BLaER1 (cell line): ENCODE measurements around the gene KCNIP3.

Source experiments
- H3K27ac ChIP-seq: shearing (Covaris generic); formaldehyde crosslinking; 2 replicates; pipeline ENCODE4 v1.8.1; 2022
- H3K27me3 ChIP-seq: shearing (Covaris generic); formaldehyde crosslinking; 2 replicates; pipeline ENCODE4 v1.8.1; 2022
- H3K36me3 ChIP-seq: shearing (Covaris generic); formaldehyde crosslinking; 2 replicates; pipeline ENCODE4 v1.8.1; 2022
- H3K4me1 ChIP-seq: shearing (Covaris generic); formaldehyde crosslinking; 2 replicates; pipeline ENCODE4 v1.8.1; 2022
- H3K4me2 ChIP-seq: shearing (Covaris generic); formaldehyde crosslinking; 2 replicates; pipeline ENCODE4 v1.8.1; 2022
- H3K4me3 ChIP-seq: shearing (Covaris generic); formaldehyde crosslinking; 2 replicates; pipeline ENCODE4 v1.8.1; 2022
- H3K9ac ChIP-seq: shearing (Covaris generic); formaldehyde crosslinking; 2 replicates; pipeline ENCODE4 v1.8.1; 2022
- H3K9me3 ChIP-seq: shearing (Covaris generic); formaldehyde crosslinking; 2 replicates; pipeline ENCODE4 v1.8.1; 2022
- H4K20me1 ChIP-seq: shearing (Covaris generic); formaldehyde crosslinking; 2 replicates; pipeline ENCODE4 v1.8.1; 2022
- Cebpa-rat ChIP-seq: shearing (Covaris generic); IDR thresholded peaks from 2 replicates; pipeline ENCODE4 v1.8.1; 2022

KCNIP3 gene

DNA sequence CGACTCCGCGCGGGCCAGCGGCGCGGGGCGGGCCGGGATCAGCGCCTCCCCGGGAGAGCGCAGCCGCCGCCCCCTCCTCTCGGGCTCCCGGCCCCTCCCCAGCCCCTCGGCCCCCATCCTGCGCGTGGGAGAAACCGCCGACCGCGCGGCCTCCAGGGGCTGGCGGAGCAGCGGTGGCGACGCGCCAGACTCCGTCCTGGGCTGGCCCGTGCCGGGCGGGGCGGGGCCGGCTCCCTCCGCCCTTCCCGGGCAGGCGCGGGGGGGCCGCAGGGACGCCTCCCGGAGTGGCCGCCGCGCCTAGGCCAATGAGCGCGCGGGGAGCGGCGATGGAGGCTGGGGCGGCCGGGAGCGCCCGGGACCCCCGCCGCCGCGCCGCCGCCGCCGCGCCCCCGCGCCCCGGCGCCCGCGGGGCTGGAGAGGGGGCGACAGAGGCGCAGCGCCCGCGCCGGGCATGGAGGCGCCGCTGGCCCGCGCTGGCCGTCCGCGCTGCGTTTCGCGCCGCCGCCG lies 49.1 kb downstream of the KCNIP3 start:
- peaks cover 17% of the 10 kb centered on the region for H4K20me1 ChIP-seq
- H3K9me3 ChIP-seq, result no peaks in the 10 kb centered on the region
- H3K4me1 ChIP-seq, result peaks cover 7% of the 10 kb centered on the region; the same call in 1 of the 2 replicates
- no peaks in the 10 kb centered on the region for H3K36me3 ChIP-seq
- no peak for TF ChIP-seq Cebpa-rat
- no peak overlapping the region for H3K27ac ChIP-seq
- H3K27me3 ChIP-seq, result peaks cover 56% of the 10 kb centered on the region
- peak overlapping the region; percentile 71 for H3K4me3 ChIP-seq
- H3K9ac ChIP-seq, result peak overlapping the region; percentile 36; the same call in 1 of the 2 replicates
- H3K4me2 ChIP-seq, result peak overlapping the region; percentile 94

DNA sequence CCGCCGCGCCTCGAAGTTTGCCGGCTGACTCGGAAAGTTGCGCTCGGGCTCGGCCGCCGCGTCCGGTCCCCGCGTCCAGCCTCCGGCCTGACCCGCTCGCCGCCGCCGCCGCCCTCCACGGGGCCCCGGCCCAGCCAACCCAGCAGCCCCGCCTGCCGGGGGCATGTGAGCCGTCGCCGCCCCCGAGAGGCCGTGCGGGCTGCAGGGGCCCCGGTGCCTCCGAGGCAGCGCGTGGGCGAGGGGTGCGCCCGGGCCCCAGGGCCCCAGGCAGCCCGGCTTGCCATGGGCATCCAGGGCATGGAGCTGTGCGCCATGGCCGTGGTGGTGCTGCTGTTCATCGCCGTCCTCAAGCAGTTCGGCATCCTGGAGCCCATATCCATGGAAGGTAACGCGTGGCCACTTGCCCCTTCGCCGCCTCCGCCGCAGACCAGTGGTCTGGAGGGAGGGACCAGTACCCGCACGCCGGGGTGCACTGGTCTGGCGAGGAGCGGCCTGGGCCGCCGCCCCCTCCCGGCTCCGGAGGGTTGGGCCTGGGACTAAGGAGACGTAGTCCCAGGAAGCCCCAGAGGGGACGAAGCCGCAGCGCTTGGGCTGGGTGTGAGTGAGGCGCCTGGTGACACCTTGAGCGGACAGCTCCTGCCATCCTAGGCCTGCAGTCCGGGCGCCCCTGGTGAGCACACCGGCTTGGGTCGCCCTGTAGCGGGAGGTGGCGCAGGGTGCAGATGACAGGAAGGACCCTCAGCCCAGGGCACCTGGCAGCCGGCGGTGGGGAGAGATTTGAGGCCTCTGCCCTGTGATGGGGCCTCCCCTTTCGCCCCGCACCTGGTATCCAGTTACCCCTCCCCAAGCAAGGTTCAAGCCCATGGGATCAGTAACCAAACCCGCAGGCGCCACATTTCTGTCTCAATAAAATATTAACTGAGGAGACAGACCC lies 49.9 kb downstream of the KCNIP3 start:
- H4K20me1 ChIP-seq, result peaks cover 17% of the 10 kb centered on the region
- H3K4me2 ChIP-seq, result peak overlapping the region; percentile 94
- H3K27me3 ChIP-seq, result peaks cover 56% of the 10 kb centered on the region
- no peak overlapping the region for H3K27ac ChIP-seq
- no peaks in the 10 kb centered on the region for H3K9me3 ChIP-seq
- H3K9ac ChIP-seq, result no peak overlapping the region
- TF ChIP-seq Cebpa-rat, result no peak
- peaks cover 7% of the 10 kb centered on the region; the same call in 1 of the 2 replicates for H3K4me1 ChIP-seq
- no peaks in the 10 kb centered on the region for H3K36me3 ChIP-seq
- H3K4me3 ChIP-seq, result peak overlapping the region; percentile 71

DNA sequence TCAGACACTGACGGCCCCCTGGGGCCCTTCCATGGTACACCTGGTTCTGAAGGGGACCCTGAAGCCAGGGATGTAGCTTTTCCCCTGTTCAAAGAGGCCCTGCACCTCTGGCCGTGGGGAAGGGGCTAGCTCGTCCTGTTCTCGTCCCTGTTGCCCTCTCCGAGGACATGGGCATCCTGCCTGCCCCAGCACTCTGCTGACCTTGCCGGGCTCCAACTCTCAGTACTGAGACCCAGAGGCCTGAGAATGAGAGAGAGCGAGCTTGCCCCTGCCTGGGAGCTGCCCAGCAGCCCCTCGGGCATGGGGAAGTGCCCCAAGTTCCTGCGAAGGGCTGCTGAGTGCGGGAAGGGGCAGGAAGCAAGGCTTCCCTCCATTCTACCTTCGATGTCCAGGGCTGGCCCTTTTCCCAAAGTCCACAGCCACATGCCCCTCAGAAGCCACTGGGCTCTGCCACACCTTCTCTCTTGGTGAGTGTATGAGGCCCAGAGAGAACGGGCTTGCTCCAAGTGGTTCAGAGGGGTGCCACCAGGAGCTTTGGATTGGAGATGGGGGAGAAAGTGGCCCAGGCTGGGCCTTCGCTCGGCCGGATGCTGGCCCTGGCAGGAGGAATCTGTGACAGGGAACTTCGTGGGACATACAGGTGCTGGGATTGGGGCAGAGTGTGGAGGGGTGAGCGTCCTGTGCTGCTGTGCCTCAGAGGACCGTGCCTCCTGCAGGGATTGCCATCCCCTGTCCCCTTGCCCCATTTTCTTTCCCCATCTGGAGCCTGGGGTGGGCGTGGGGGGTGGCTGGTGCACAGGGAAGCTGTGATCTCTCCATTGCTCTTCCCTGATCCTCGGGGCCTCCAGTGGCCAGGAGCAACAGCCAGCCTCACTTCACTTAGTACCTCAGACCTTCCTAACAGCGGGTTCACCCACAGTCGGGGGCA lies 50.8 kb downstream of the KCNIP3 start:
- peaks cover 53% of the 10 kb centered on the region for H3K27me3 ChIP-seq
- no peak for TF ChIP-seq Cebpa-rat

DNA sequence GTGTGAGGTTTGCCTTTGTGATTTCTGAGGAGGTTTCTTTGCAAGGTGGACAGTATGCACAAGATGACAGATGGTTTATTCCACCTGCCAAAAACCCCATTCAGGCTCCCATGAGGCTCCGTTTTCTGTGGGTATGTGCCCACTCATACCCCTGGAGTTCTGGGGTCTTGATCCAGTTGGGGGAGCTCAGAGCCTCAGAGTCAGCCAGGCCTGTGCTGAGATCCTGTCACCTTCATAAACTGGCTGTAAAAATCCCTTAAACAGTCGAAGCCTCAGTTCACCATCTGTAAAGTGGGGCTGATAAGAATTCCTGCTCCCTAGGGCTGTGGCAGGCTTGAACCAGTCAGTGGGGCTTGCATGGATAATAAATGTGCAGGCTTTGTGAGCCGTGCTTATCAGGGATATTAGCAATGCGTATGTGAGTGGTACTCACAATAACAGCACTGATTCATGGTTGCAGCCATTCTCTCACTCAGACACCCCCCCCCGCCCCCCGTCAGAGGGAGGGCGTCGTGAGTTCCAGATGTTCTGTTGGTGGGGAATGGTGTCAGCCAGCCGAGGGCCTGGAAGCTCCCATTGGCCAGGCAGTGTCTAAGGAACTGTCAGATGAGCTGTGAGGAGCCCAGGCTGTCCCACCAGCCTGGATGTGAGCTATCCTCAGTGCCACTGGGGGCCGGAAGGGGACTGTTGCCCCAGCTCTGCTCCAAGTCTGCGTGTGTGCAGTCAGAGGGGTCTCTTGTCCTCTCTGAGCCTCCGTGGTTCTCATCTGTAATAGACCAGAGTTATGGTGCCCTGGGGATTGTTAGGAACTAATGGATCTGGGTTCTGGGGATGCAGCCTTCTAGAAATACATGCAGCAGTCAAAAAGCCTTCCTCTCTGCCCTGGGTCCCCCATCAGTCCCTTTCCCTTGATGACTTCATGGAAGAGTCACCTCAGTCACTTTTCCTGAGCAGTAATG lies 51.7 kb downstream of the KCNIP3 start:
- Histone ChIP-seq H3K4me1 (peaks cover 7% of the 10 kb centered on the region; the same call in 1 of the 2 replicates), H3K36me3 (no peaks in the 10 kb centered on the region), H3K9ac (no peak overlapping the region), H3K9me3 (no peaks in the 10 kb centered on the region), H3K27me3 (peaks cover 47% of the 10 kb centered on the region), H4K20me1 (peaks cover 17% of the 10 kb centered on the region), H3K27ac (no peak overlapping the region), H3K4me2 (no peak overlapping the region), H3K4me3 (no peak overlapping the region)
- TF ChIP-seq Cebpa-rat, result no peak

More for the DNA sequence above, 50.8 kb downstream of the KCNIP3 start:
- Histone ChIP-seq H3K4me1 (peaks cover 7% of the 10 kb centered on the region; the same call in 1 of the 2 replicates), H3K27ac (no peak overlapping the region), H3K9ac (no peak overlapping the region), H3K9me3 (no peaks in the 10 kb centered on the region), H3K36me3 (no peaks in the 10 kb centered on the region), H3K4me3 (no peak overlapping the region), H4K20me1 (peaks cover 17% of the 10 kb centered on the region), H3K4me2 (no peak overlapping the region)

DNA sequence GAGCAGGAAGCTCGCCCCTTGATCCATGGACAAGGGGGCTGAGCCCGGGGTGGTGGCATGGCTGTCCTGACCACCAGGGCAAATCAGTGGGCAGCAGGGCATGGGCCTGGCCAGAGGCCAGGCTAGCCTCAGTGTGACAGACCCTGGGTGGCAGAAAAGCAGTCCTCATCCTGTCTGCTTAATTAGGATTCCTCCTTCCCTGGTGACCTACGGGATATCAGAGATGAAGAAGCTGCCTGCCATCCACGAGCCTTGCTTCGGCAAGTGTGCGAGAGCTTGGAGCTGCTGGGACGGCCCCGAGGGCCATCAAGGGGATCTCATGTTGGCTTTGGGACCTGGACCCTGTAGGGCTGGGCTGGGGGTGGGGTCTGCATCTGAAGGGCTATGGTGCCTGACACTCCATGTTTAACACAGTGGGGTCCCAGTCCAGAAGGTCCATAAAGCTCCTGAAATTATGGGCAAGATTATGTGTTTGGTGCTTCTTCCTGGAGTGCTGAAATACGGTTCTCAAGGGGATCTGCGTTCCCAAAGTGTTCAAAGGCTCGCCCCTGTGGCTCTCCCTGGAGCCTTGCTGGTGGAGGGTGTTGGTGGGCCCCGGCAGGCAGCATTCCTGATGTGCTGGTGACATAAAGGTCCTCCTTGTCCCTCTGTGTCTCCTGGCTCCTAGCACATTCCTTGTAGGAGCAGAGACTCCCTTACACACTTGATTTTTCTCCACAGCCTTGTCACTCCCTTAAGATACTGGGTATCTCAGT lies 52.6 kb downstream of the KCNIP3 start:
- no peak overlapping the region for H3K9ac ChIP-seq
- H3K36me3 ChIP-seq, result no peaks in the 10 kb centered on the region
- no peak overlapping the region for H3K4me2 ChIP-seq
- H3K27ac ChIP-seq, result no peak overlapping the region
- H3K4me3 ChIP-seq, result no peak overlapping the region
- TF ChIP-seq Cebpa-rat, result no peak
- H3K27me3 ChIP-seq, result peaks cover 40% of the 10 kb centered on the region
- peaks cover 17% of the 10 kb centered on the region for H4K20me1 ChIP-seq
- peaks cover 7% of the 10 kb centered on the region; the same call in 1 of the 2 replicates for H3K4me1 ChIP-seq
- H3K9me3 ChIP-seq, result no peaks in the 10 kb centered on the region

DNA sequence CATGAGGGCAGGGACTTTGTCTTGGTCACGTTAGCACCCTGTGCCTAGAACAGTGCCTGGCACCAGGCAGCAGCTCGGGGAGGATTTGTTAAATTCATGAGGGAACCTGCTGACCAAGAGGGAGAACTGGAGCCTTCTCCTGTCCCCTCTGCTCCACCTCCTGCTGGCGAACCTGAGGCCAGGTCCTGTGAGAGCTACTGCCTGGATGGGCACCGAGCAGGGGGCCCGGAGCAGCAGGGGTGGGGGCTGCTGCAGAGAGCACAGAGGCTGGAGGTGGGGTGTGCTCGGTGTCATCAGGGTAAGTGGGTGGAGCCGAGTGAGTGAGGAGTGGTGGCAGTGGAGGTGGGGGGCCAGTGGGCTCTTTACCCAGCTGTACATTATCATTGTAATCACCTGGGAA lies 53.2 kb downstream of the KCNIP3 start:
- H3K9ac ChIP-seq, result no peak overlapping the region
- H3K27ac ChIP-seq, result no peak overlapping the region
- peaks cover under 1% of the 10 kb centered on the region; the same call in 1 of the 2 replicates for H3K4me1 ChIP-seq
- H3K27me3 ChIP-seq, result peaks cover 33% of the 10 kb centered on the region
- H4K20me1 ChIP-seq, result peaks cover 17% of the 10 kb centered on the region
- no peak overlapping the region for H3K4me3 ChIP-seq
- no peaks in the 10 kb centered on the region for H3K36me3 ChIP-seq
- no peak for TF ChIP-seq Cebpa-rat
- H3K9me3 ChIP-seq, result no peaks in the 10 kb centered on the region
- H3K4me2 ChIP-seq, result no peak overlapping the region

DNA sequence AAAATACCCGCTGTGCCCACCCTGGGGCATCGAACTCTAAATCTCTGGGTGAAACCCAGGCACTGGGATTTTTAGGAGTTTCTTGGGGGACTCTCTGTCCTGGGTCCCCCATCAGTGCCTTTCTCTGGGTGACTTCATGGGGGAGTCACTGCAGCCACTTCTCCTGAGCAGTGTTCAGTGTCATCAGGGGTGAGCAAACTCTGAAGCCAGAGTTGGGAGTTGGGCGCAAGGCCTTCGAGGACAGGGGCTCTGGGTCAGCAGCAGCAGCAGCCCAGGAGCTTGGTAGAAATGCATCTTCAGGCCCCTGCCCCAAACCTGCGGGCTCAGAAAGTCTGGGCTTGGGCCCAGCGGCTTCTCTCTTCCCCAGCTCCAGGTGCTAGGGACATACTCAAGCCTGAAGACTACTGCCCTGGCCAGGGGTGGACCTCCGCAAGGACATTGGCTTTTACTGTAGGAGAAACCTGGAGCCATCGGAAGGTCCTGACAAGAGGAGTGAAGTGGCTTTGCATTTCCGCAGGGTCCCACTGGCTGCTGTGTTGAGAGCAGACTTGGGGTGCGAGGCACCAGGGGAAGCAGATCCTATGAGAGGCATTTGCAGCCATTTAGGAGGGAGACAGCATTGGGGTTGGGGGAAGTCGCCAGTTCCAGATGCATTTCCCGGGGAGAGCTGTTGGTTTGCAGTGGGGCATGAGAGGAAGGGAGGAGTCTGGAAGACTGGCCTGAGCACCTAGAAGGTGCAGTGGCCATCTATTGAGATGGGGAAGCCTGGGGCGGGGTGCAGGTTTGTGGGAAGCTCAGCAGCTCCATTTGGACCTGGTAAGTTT lies 53.8 kb downstream of the KCNIP3 start:
- no peak overlapping the region for H3K4me3 ChIP-seq
- no peaks in the 10 kb centered on the region for H3K4me1 ChIP-seq
- H3K27ac ChIP-seq, result no peak overlapping the region
- H3K9me3 ChIP-seq, result no peaks in the 10 kb centered on the region
- no peaks in the 10 kb centered on the region for H3K36me3 ChIP-seq
- TF ChIP-seq Cebpa-rat, result no peak
- no peak overlapping the region for H3K9ac ChIP-seq
- H3K4me2 ChIP-seq, result no peak overlapping the region
- H3K27me3 ChIP-seq, result peaks cover 27% of the 10 kb centered on the region
- peaks cover 17% of the 10 kb centered on the region for H4K20me1 ChIP-seq

DNA sequence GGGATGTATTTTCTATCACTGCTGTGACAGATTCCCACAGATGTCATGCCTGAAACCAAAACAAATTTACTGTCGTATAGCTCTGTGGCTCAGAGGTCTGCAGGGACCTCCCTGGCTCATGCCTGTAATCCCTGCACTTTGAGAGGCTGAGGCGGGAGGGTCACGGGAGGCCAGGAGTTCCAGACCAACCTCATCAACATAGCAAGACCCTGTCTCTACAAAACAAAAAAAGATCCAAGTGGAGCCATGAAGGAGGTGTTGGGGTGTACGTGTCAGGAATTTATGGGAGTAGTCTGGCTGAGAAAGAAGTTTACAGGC lies 54.4 kb downstream of the KCNIP3 start:
- no peak overlapping the region for H3K4me3 ChIP-seq

More for the DNA sequence above, 54.4 kb downstream of the KCNIP3 start:
- Histone ChIP-seq H4K20me1 (peaks cover 17% of the 10 kb centered on the region), H3K9me3 (no peaks in the 10 kb centered on the region), H3K4me1 (no peaks in the 10 kb centered on the region), H3K27me3 (peaks cover 22% of the 10 kb centered on the region), H3K36me3 (no peaks in the 10 kb centered on the region), H3K4me2 (no peak overlapping the region), H3K27ac (no peak overlapping the region), H3K9ac (no peak overlapping the region)
- TF ChIP-seq Cebpa-rat, result no peak
